HG02763 (cell line): Measurements from ENCODE around the gene ETFA.

Experiments
- ATAC-seq: cut with Tn5 transposase; IDR thresholded peaks from one replicate; pipeline ENCODE4 v1.9.1; 2021; ENCODE audit warnings: mild to moderate bottlenecking, moderate library complexity; ENCODE audit not compliant: unreplicated experiment

ETFA gene

DNA sequence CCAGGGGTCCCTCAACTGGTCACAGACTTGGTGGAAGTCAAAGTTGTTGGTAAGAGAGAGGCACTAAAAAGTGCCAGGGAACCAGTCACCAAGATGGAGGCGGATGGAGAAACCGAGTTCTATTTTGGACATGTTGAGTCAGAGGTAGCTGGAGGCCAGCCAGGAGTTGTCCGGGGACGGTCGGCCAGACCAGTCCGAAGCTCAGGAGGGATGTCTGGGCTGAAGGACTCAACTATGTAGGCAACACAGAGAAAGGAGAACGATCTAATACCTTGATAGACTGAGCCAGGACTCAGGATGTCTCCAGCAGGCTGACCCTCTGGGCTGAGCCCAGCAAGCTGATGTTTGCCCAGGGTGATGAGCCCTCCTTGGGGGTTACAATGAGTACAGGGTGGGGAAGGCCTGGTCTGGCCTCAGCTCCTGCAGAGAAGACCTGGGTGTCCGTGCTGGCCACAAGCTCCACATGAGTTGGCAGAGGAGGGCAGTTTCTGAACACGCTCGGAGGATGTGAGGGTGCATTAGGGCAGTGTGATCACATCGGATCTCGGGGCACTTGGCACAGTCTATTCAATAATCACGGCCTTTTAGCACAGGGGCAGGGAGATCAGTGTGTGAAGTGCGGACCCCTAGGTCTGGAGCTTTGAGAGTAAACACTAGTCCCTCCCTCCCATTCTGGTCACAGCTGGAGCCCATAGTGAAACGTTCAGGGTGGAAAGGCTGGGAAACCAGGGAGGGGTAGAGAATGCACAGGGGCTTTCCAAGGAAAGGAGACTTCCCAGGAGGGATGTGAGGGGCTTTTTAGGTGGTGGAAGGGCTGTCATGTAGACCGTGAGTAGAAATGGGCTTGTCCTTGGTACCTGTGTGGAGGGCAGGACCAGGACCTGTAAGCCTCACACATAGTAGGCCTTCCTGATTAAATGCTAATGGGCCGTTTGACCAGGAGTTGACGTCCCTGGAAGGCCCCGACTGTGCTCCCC lies 111.9 kb downstream of the ETFA start:
- ATAC-seq: no peak

GRCh38 chr15:76198456-76199105 lies 112.7 kb downstream of the ETFA start:
- no peak for ATAC-seq

- ATAC-seq: no peak
Measured at GRCh38 chr15:76197703-76198455, 113.4 kb downstream of the ETFA start.

GRCh38 chr15:76196269-76197231 lies 114.7 kb downstream of the ETFA start:
- ATAC-seq: no peak

DNA sequence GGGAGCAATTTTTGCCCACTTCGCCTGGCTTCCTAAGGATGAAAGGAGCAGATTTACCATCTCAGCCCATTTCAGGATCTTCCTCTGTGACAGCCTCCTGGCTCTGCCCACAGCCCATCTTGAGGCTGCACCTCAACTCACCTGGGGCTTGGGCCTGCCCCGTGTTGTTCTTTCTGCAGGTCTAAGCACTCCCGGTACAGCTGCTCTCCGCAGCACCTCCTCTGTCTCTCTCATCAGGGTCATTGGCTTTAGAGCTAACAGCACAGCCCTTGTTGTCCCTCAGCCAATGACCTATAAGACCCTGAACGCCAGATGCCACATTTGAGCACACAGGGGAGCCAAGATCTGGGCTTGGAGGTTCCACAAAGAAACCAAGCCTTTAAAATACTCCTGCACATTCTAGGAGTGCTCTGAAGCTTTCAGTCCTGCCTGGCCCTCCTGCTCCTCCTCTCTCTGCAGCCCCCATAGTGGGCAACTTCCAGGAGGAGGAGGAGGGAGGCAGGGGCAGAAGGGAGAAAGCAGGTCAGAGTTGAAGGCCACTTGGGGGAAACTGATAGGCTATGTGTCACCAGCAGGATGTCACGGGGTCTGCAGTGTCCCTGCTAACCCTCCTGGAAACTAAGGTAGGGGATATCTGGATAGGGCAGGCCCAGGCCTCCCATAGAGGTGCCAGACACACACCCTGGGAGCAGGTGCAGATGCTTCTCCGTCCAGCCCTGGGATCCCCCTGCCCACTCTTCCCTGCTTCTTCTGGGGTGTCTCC lies 115.6 kb downstream of the ETFA start:
- ATAC-seq: no peak

GRCh38 chr15:76193934-76194333 lies 117.3 kb downstream of the ETFA start:
- no peak for ATAC-seq

- no peak for ATAC-seq
Measured at GRCh38 chr15:76192715-76193114, 118.6 kb downstream of the ETFA start.

GRCh38 chr15:76191539-76192244 lies 119.6 kb downstream of the ETFA start:
- ATAC-seq: no peak

- peak; percentile 81 for ATAC-seq
Measured at GRCh38 chr15:76190751-76191538, 120.3 kb downstream of the ETFA start.

- ATAC-seq: no peak
Measured at GRCh38 chr15:76190070-76190564, 121.2 kb downstream of the ETFA start.

GRCh38 chr15:76189106-76189505 lies 122.2 kb downstream of the ETFA start:
- ATAC-seq: no peak

DNA sequence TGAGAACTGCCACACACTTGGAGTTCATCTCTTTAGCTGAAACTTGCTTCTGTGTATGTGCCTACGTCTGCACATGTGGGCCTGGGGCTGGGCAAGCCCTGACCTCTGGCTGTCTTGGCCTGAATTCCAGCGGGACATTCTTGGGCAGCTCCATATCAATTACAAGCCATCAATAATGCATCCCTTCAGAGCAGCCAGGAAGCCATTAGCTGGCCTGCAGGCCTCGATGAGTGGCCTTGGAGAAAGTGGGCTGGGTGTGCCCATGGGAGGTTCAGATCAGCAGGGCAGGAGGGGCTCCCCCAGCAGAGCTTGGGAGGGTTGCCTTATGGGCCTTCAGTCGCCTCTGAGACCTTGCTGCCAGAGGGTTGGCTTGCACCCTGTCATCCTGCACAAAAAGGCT lies 124.1 kb downstream of the ETFA start:
- ATAC-seq: no peak

GRCh38 chr15:76185716-76186115 lies 125.6 kb downstream of the ETFA start:
- no peak for ATAC-seq

DNA sequence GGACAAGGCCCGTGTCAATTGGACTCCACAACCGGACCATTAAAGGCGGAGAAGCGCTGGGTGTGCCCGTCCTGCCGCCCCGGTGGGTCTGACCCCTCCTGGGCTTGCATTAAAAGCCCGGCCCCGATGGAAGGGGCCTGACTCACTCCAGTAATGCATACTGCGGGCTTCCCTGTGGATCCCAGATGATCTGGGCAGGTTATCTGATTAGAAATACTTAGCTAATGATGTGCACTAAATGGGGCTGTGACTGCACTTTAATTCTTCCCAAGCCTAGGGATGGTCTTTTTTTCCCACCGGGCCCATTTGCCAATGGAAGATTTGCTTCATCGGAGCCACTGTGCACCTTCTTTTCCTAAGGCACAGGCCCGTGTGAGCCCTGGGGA lies 126.6 kb downstream of the ETFA start:
- no peak for ATAC-seq

DNA sequence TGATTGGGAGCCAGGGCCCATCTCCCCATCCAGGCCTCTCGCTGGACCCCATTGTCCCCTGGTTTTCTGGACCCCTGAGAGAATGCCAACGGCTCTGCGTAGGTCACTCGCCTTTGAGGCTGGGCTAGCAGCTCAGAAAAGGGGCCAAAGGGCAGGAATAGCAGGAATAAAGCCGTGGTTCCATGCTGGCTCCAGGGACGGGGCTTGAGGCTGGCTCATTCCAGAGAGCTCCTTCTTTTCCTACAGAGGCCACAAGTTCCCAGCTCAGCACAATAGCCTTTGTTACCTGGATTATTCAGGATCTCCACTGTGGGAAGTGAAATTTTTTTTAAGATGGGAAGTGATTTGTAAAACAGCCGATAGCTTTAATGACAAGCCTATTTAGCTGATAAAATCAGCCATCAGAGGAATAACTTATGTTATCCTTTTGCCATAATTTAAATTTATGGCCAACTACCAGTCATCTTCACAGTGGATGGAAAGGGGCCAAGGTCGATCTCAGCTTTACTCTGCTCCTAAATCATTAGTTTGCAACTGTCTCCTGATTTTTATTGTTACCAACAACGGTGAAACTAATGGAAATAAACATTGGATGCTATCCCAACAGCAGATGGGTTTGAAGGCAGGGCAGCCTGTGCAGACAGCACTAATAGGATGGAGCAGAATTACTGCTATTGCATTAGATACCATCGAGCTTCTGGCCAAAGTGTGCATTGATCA lies 127.2 kb downstream of the ETFA start:
- ATAC-seq: no peak

GRCh38 chr15:76181705-76182107 lies 129.6 kb downstream of the ETFA start:
- ATAC-seq: no peak

DNA sequence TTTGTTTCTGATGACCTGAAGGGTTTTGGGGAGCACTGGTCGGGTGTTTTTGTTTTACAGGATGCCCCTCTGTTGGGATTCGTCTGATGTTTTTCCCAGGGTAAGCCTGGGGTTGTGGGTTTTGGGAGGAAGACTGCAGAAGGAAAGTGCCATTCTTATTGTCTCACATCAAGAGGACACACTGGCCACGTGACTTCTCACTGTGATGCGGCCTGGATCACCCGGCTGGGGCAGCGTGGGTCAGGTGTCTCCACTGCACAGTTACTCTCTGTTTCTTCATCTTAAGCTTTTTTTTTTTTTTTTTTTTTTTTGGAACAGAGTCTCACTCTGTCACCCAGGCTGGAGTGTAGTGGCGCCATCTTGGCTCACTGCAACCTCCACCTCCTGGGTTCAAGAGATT lies 130.9 kb downstream of the ETFA start:
- ATAC-seq: no peak
